Measurements from ENCODE around the gene C12orf42. TPM values are rescaled to one million over a fixed set of nuclear protein-coding genes. Genes with fewer than 3 reads are reported as not detected.

C12orf42 gene
- total RNA-seq, 1 experiment from 2014 or later: not detected

GRCh38 chr12:103475073-103475472 is 20.7 kb downstream of the C12orf42 start:
- H3K79me2 ChIP-seq (ENCODE audit: low read length): no peaks in the 10 kb centered on the region
- no peaks in the 10 kb centered on the region for H3K9me2 ChIP-seq (replicated peaks; ENCODE audit: insufficient read depth, low read length)
- no peak overlapping the region for H3K4me2 ChIP-seq (ENCODE audit: low read depth, low read length, poor library complexity, severe bottlenecking)
- H3K36me3 ChIP-seq (ENCODE audit: insufficient read depth, low read length): no peaks in the 10 kb centered on the region
- H3K27ac ChIP-seq (ENCODE audit: low read length): no peak overlapping the region
- H2AFZ ChIP-seq (ENCODE audit: low read length): no peak overlapping the region
- H3K4me1 ChIP-seq (ENCODE audit: low read length): no peaks in the 10 kb centered on the region
- H3K27me3 ChIP-seq (ENCODE audit: low read length): no peaks in the 10 kb centered on the region
- no peak for DNase-seq
- no peaks in the 10 kb centered on the region for H3K9me3 ChIP-seq (ENCODE audit: low read length)
- H4K20me1 ChIP-seq (ENCODE audit: insufficient read depth, low read depth, low read length): no peaks in the 10 kb centered on the region
- no peak overlapping the region for H3K9ac ChIP-seq (ENCODE audit: low read length)
- no peak overlapping the region for H3K4me3 ChIP-seq (ENCODE audit: low read length)

GRCh38 chr12:103470664-103471063 is 25.1 kb downstream of the C12orf42 start:
- no peak overlapping the region for H3K4me2 ChIP-seq (ENCODE audit: low read depth, low read length, poor library complexity, severe bottlenecking)
- no peak overlapping the region for H3K4me3 ChIP-seq (ENCODE audit: low read length)
- H4K20me1 ChIP-seq (ENCODE audit: insufficient read depth, low read depth, low read length): no peaks in the 10 kb centered on the region
- H3K4me1 ChIP-seq (ENCODE audit: low read length): no peaks in the 10 kb centered on the region
- H3K79me2 ChIP-seq (ENCODE audit: low read length): no peaks in the 10 kb centered on the region
- no peak overlapping the region for H3K9ac ChIP-seq (ENCODE audit: low read length)
- H3K36me3 ChIP-seq (ENCODE audit: insufficient read depth, low read length): no peaks in the 10 kb centered on the region
- DNase-seq: no peak
- H3K27me3 ChIP-seq (ENCODE audit: low read length): no peaks in the 10 kb centered on the region; the same call in 1 of the 2 replicates
- H2AFZ ChIP-seq (ENCODE audit: low read length): no peak overlapping the region
- H3K27ac ChIP-seq (ENCODE audit: low read length): no peak overlapping the region
- no peaks in the 10 kb centered on the region for H3K9me3 ChIP-seq (ENCODE audit: low read length)
- H3K9me2 ChIP-seq (replicated peaks; ENCODE audit: insufficient read depth, low read length): no peaks in the 10 kb centered on the region

- Histone ChIP-seq H4K20me1 (ENCODE audit: insufficient read depth, low read depth, low read length) (no peaks in the 10 kb centered on the region), H3K79me2 (ENCODE audit: low read length) (no peaks in the 10 kb centered on the region), H3K36me3 (ENCODE audit: insufficient read depth, low read length) (no peaks in the 10 kb centered on the region), H3K27me3 (ENCODE audit: low read length) (no peaks in the 10 kb centered on the region; the same call in 1 of the 2 replicates), H3K4me1 (ENCODE audit: low read length) (no peaks in the 10 kb centered on the region), H3K4me3 (ENCODE audit: low read length) (no peak overlapping the region), H2AFZ (ENCODE audit: low read length) (no peak overlapping the region), H3K9me2 (replicated peaks; ENCODE audit: insufficient read depth, low read length) (no peaks in the 10 kb centered on the region), H3K9ac (ENCODE audit: low read length) (no peak overlapping the region), H3K27ac (ENCODE audit: low read length) (no peak overlapping the region), H3K9me3 (ENCODE audit: low read length) (no peaks in the 10 kb centered on the region), H3K4me2 (ENCODE audit: low read depth, low read length, poor library complexity, severe bottlenecking) (no peak overlapping the region)
- no peak for DNase-seq
Measured at GRCh38 chr12:103469719-103470118, 26.0 kb downstream of the C12orf42 start.

- no peaks in the 10 kb centered on the region for H3K9me2 ChIP-seq (replicated peaks; ENCODE audit: insufficient read depth, low read length)
- H3K9ac ChIP-seq (ENCODE audit: low read length): no peak overlapping the region
- H2AFZ ChIP-seq (ENCODE audit: low read length): no peak overlapping the region
Measured at GRCh38 chr12:103468837-103469236, 26.9 kb downstream of the C12orf42 start.

GRCh38 chr12:103462675-103463074 is 33.1 kb downstream of the C12orf42 start:
- DNase-seq: no peak
- H4K20me1 ChIP-seq (ENCODE audit: insufficient read depth, low read depth, low read length): no peaks in the 10 kb centered on the region
- H3K27ac ChIP-seq (ENCODE audit: low read length): no peak overlapping the region
- H3K4me2 ChIP-seq (ENCODE audit: low read depth, low read length, poor library complexity, severe bottlenecking): no peak overlapping the region
- no peaks in the 10 kb centered on the region for H3K27me3 ChIP-seq (ENCODE audit: low read length)
- no peaks in the 10 kb centered on the region for H3K79me2 ChIP-seq (ENCODE audit: low read length)
- H3K9me2 ChIP-seq (replicated peaks; ENCODE audit: insufficient read depth, low read length): no peaks in the 10 kb centered on the region
- H3K4me3 ChIP-seq (ENCODE audit: low read length): no peak overlapping the region
- no peaks in the 10 kb centered on the region for H3K36me3 ChIP-seq (ENCODE audit: insufficient read depth, low read length)
- H3K4me1 ChIP-seq (ENCODE audit: low read length): no peaks in the 10 kb centered on the region
- H3K9ac ChIP-seq (ENCODE audit: low read length): no peak overlapping the region
- H2AFZ ChIP-seq (ENCODE audit: low read length): no peak overlapping the region
- H3K9me3 ChIP-seq (ENCODE audit: low read length): no peaks in the 10 kb centered on the region

More at GRCh38 chr12:103468837-103469236, 26.9 kb downstream of the C12orf42 start:
- DNase-seq: no peak
- no peaks in the 10 kb centered on the region for H4K20me1 ChIP-seq (ENCODE audit: insufficient read depth, low read depth, low read length)
- H3K9me3 ChIP-seq (ENCODE audit: low read length): no peaks in the 10 kb centered on the region
- no peaks in the 10 kb centered on the region for H3K79me2 ChIP-seq (ENCODE audit: low read length)
- no peak overlapping the region for H3K27ac ChIP-seq (ENCODE audit: low read length)
- no peak overlapping the region for H3K4me2 ChIP-seq (ENCODE audit: low read depth, low read length, poor library complexity, severe bottlenecking)
- no peaks in the 10 kb centered on the region for H3K4me1 ChIP-seq (ENCODE audit: low read length)
- H3K4me3 ChIP-seq (ENCODE audit: low read length): no peak overlapping the region
- no peaks in the 10 kb centered on the region; the same call in 1 of the 2 replicates for H3K27me3 ChIP-seq (ENCODE audit: low read length)
- H3K36me3 ChIP-seq (ENCODE audit: insufficient read depth, low read length): no peaks in the 10 kb centered on the region

GRCh38 chr12:103457471-103457870 is 38.3 kb downstream of the C12orf42 start:
- H3K27me3 ChIP-seq (ENCODE audit: low read length): no peaks in the 10 kb centered on the region
- no peak overlapping the region for H3K27ac ChIP-seq (ENCODE audit: low read length)
- H3K9ac ChIP-seq (ENCODE audit: low read length): no peak overlapping the region
- no peaks in the 10 kb centered on the region for H3K79me2 ChIP-seq (ENCODE audit: low read length)
- no peak overlapping the region for H3K4me2 ChIP-seq (ENCODE audit: low read depth, low read length, poor library complexity, severe bottlenecking)
- no peak overlapping the region for H3K4me3 ChIP-seq (ENCODE audit: low read length)
- no peaks in the 10 kb centered on the region for H3K9me2 ChIP-seq (replicated peaks; ENCODE audit: insufficient read depth, low read length)
- H3K36me3 ChIP-seq (ENCODE audit: insufficient read depth, low read length): no peaks in the 10 kb centered on the region
- no peaks in the 10 kb centered on the region for H4K20me1 ChIP-seq (ENCODE audit: insufficient read depth, low read depth, low read length)
- H3K4me1 ChIP-seq (ENCODE audit: low read length): no peaks in the 10 kb centered on the region
- no peaks in the 10 kb centered on the region for H3K9me3 ChIP-seq (ENCODE audit: low read length)
- no peak for DNase-seq
- H2AFZ ChIP-seq (ENCODE audit: low read length): no peak overlapping the region

GRCh38 chr12:103456006-103456405 is 39.8 kb downstream of the C12orf42 start:
- DNase-seq: no peak
- Histone ChIP-seq H4K20me1 (ENCODE audit: insufficient read depth, low read depth, low read length) (no peaks in the 10 kb centered on the region), H3K36me3 (ENCODE audit: insufficient read depth, low read length) (no peaks in the 10 kb centered on the region), H3K4me2 (ENCODE audit: low read depth, low read length, poor library complexity, severe bottlenecking) (no peak overlapping the region), H3K27ac (ENCODE audit: low read length) (no peak overlapping the region), H2AFZ (ENCODE audit: low read length) (no peak overlapping the region), H3K27me3 (ENCODE audit: low read length) (no peaks in the 10 kb centered on the region), H3K4me3 (ENCODE audit: low read length) (no peak overlapping the region), H3K79me2 (ENCODE audit: low read length) (no peaks in the 10 kb centered on the region), H3K9ac (ENCODE audit: low read length) (no peak overlapping the region), H3K4me1 (ENCODE audit: low read length) (no peaks in the 10 kb centered on the region), H3K9me2 (replicated peaks; ENCODE audit: insufficient read depth, low read length) (no peaks in the 10 kb centered on the region), H3K9me3 (ENCODE audit: low read length) (no peaks in the 10 kb centered on the region)

GRCh38 chr12:103455020-103455763 is 40.6 kb downstream of the C12orf42 start:
- no peak overlapping the region for H3K4me2 ChIP-seq (ENCODE audit: low read depth, low read length, poor library complexity, severe bottlenecking)
- no peaks in the 10 kb centered on the region for H3K79me2 ChIP-seq (ENCODE audit: low read length)
- no peaks in the 10 kb centered on the region for H3K9me3 ChIP-seq (ENCODE audit: low read length)
- H3K27me3 ChIP-seq (ENCODE audit: low read length): no peaks in the 10 kb centered on the region
- no peaks in the 10 kb centered on the region for H3K4me1 ChIP-seq (ENCODE audit: low read length)
- no peak overlapping the region for H3K27ac ChIP-seq (ENCODE audit: low read length)
- no peaks in the 10 kb centered on the region for H4K20me1 ChIP-seq (ENCODE audit: insufficient read depth, low read depth, low read length)
- no peaks in the 10 kb centered on the region for H3K9me2 ChIP-seq (replicated peaks; ENCODE audit: insufficient read depth, low read length)
- no peak overlapping the region for H2AFZ ChIP-seq (ENCODE audit: low read length)
- H3K36me3 ChIP-seq (ENCODE audit: insufficient read depth, low read length): no peaks in the 10 kb centered on the region
- no peak overlapping the region for H3K4me3 ChIP-seq (ENCODE audit: low read length)
- H3K9ac ChIP-seq (ENCODE audit: low read length): no peak overlapping the region
- no peak for DNase-seq
